ENCODE measurements around the gene TFPI. TPM values are rescaled to one million over a fixed set of nuclear protein-coding genes. Genes with fewer than 3 reads are reported as not detected.

TFPI gene
- total RNA-seq, 2 experiments from 2014 or later, result not detected

DNA sequence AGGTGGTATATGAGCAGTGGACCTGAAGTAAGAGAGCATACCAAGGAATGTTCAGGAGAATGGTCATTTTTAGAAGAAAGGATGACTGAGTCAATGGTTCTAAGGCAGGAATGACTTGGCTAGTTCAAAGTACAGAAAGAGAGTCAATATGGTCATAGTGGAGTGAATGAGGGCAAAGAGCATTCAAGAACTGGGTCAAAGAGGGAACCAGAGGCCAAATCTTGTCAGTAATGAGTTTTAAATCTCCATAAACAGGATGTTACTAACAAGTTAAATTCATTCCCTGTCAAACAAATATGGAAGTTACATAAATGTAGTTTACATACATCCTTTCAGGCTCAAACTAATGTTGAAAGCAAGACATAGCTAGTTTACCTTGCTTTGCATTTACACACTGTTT lies 122.3 kb downstream of the TFPI start:
- H3K36me3 ChIP-seq (ENCODE audit: insufficient read depth, low read length), result no peaks in the 10 kb centered on the region
- ChIA-PET POLR2A (no interaction called here), CTCF (ENCODE audit: unreplicated experiment) (no interaction called here)
- H3K27ac ChIP-seq (ENCODE audit: low read depth, low read length, poor library complexity, severe bottlenecking), result no peak overlapping the region
- DNase-seq (ENCODE audit: low spot score), result no peak
- H3K4me2 ChIP-seq (ENCODE audit: low read length), result no peak overlapping the region
- BruUV-seq (replicated peaks), result no TSS peak
- TF ChIP-seq, protein P1, sequence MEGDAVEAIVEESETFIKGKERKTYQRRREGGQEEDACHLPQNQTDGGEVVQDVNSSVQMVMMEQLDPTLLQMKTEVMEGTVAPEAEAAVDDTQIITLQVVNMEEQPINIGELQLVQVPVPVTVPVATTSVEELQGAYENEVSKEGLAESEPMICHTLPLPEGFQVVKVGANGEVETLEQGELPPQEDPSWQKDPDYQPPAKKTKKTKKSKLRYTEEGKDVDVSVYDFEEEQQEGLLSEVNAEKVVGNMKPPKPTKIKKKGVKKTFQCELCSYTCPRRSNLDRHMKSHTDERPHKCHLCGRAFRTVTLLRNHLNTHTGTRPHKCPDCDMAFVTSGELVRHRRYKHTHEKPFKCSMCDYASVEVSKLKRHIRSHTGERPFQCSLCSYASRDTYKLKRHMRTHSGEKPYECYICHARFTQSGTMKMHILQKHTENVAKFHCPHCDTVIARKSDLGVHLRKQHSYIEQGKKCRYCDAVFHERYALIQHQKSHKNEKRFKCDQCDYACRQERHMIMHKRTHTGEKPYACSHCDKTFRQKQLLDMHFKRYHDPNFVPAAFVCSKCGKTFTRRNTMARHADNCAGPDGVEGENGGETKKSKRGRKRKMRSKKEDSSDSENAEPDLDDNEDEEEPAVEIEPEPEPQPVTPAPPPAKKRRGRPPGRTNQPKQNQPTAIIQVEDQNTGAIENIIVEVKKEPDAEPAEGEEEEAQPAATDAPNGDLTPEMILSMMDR (conservative IDR thresholded peaks at IDR 0.05; ENCODE audit: low read length), result no peak
- intact Hi-C loops (cut with micrococcal nuclease; ENCODE audit: unreplicated experiment), result no loop called here
- no peaks in the 10 kb centered on the region for H3K9me3 ChIP-seq (ENCODE audit: low read length)
- H3K9me2 ChIP-seq (ENCODE audit: insufficient read depth, low read length), result no peaks in the 10 kb centered on the region
- no peaks in the 10 kb centered on the region for H3K4me1 ChIP-seq (ENCODE audit: insufficient read depth, low read length, poor library complexity, severe bottlenecking)
- no peak overlapping the region for H2AFZ ChIP-seq (ENCODE audit: low read length)
- no peak overlapping the region for H3K4me3 ChIP-seq (ENCODE audit: low read depth, low read length, poor library complexity, severe bottlenecking)
- H3K79me2 ChIP-seq (ENCODE audit: insufficient read depth, low read depth, low read length), result no peaks in the 10 kb centered on the region
- H4K20me1 ChIP-seq (ENCODE audit: insufficient read depth, low read length), result no peaks in the 10 kb centered on the region

DNA sequence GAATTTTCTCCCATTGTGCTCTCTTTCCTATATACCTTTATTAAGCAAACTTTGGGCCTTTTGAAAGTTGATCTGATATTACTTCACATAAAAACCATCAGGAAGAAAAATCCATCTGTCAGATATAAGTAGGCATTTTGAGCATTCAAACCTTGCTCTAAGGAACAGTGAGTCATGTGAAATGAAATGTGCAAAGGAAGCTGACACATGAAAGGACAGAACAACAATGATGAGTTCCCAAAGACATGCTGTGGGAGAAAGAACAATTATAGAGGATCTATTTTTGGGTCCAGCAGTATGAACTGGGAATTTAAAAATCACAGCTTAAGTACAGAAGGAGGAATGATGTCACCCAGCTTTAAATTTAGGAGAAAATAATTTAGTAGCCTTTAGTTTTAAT lies 124.2 kb downstream of the TFPI start:
- Histone ChIP-seq H3K9me2 (ENCODE audit: insufficient read depth, low read length) (no peaks in the 10 kb centered on the region), H3K79me2 (ENCODE audit: insufficient read depth, low read depth, low read length) (no peaks in the 10 kb centered on the region), H3K4me3 (ENCODE audit: low read depth, low read length, poor library complexity, severe bottlenecking) (no peak overlapping the region), H2AFZ (ENCODE audit: low read length) (no peak overlapping the region), H3K4me1 (ENCODE audit: insufficient read depth, low read length, poor library complexity, severe bottlenecking) (no peaks in the 10 kb centered on the region), H3K4me2 (ENCODE audit: low read length) (no peak overlapping the region), H4K20me1 (ENCODE audit: insufficient read depth, low read length) (no peaks in the 10 kb centered on the region), H3K36me3 (ENCODE audit: insufficient read depth, low read length) (no peaks in the 10 kb centered on the region), H3K9me3 (ENCODE audit: low read length) (no peaks in the 10 kb centered on the region), H3K27ac (ENCODE audit: low read depth, low read length, poor library complexity, severe bottlenecking) (no peak overlapping the region)
- POLR2A ChIA-PET, result interaction anchor here (1.2 kb wide), 1 partner anchor 12 kb away, joined by 3 read pairs; no protein-coding TSS in a partner anchor
- no TSS peak for BruUV-seq (replicated peaks)
- no peak for DNase-seq (ENCODE audit: low spot score)
- intact Hi-C loops (cut with micrococcal nuclease; ENCODE audit: unreplicated experiment), result no loop called here
- CTCF ChIA-PET (ENCODE audit: unreplicated experiment), result no interaction called here
- TF ChIP-seq EZH2phosphoT487 (IDR thresholded peaks at IDR 0.05; ENCODE audit: borderline replicate concordance, low read depth, low read length), result no peak
- TF ChIP-seq, protein P1 (conservative IDR thresholded peaks at IDR 0.05; ENCODE audit: low read length), result no peak

DNA sequence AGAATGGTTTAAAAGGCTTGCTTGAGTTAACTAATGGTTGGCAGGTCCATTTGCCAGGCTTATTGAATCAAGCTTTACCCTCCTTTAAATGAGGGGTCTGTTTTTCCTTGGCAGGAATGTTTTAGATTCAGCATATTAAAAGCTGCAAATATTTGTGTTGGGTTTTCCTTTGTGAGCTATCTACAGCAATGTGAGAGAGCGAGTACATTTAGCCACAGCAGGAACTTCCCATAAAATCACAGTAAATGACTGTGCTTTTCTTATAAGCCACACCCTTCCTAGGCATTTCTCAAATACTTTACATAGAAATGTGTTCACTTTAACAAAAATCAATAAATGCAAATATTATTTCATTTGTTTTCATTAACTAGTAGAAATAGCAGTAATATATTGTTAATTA lies 130.1 kb downstream of the TFPI start:
- H3K4me3 ChIP-seq (ENCODE audit: low read depth, low read length, poor library complexity, severe bottlenecking), result no peak overlapping the region
- CTCF ChIA-PET (ENCODE audit: unreplicated experiment), result no interaction called here
- no peaks in the 10 kb centered on the region for H3K4me1 ChIP-seq (ENCODE audit: insufficient read depth, low read length, poor library complexity, severe bottlenecking)
- no peaks in the 10 kb centered on the region for H3K9me2 ChIP-seq (ENCODE audit: insufficient read depth, low read length)
- H4K20me1 ChIP-seq (ENCODE audit: insufficient read depth, low read length), result no peaks in the 10 kb centered on the region
- POLR2A ChIA-PET, result interaction anchor here (0.6 kb wide), 1 partner anchor 14 kb away, joined by 4 read pairs; no protein-coding TSS in a partner anchor
- TF ChIP-seq, protein P1 (conservative IDR thresholded peaks at IDR 0.05; ENCODE audit: low read length), result no peak
- intact Hi-C loops (cut with micrococcal nuclease; ENCODE audit: unreplicated experiment), result no loop called here
- DNase-seq (ENCODE audit: low spot score), result no peak
- H2AFZ ChIP-seq (ENCODE audit: low read length), result no peak overlapping the region
- no peaks in the 10 kb centered on the region for H3K79me2 ChIP-seq (ENCODE audit: insufficient read depth, low read depth, low read length)
- H3K9me3 ChIP-seq (ENCODE audit: low read length), result no peaks in the 10 kb centered on the region
- BruUV-seq (replicated peaks), result no TSS peak
- H3K4me2 ChIP-seq (ENCODE audit: low read length), result no peak overlapping the region
- no peak overlapping the region for H3K27ac ChIP-seq (ENCODE audit: low read depth, low read length, poor library complexity, severe bottlenecking)
- no peaks in the 10 kb centered on the region for H3K36me3 ChIP-seq (ENCODE audit: insufficient read depth, low read length)

Measured in OCI-LY7 (cell line).